Muscle layer of colon (tissue), 2 donors: Measurements from ENCODE around the gene SPECC1L.
A peak's percentile ranks its signal among the peaks of the same experiment; 100 is the strongest.

Experiments
- H3K27ac ChIP-seq: one replicate; pipeline ENCODE4 v1.7.0; 2013; ENCODE audit warnings: low read depth, mild to moderate bottlenecking, low read length, moderate library complexity
- H3K27me3 ChIP-seq, 2 donors: one replicate each; pipeline ENCODE4 v1.7.0; 2013; ENCODE audit warnings: low read length in 2 of 2, mild to moderate bottlenecking in 2 of 2; ENCODE audit not compliant: insufficient read depth in 2 of 2, control insufficient read depth in 1 of 2
- H3K36me3 ChIP-seq: one replicate; pipeline ENCODE4 v1.7.0; 2013; ENCODE audit warnings: mild to moderate bottlenecking, low read length; ENCODE audit not compliant: insufficient read depth
- H3K4me1 ChIP-seq: one replicate; pipeline ENCODE4 v1.7.0; 2013; ENCODE audit warnings: mild to moderate bottlenecking, low read length; ENCODE audit not compliant: insufficient read depth
- H3K4me3 ChIP-seq, 2 donors: one replicate each; pipeline ENCODE4 v1.7.0; 2013; ENCODE audit warnings: low read length in 2 of 2, low read depth in 1 of 2, mild to moderate bottlenecking in 1 of 2, moderate library complexity in 1 of 2
- H3K9ac ChIP-seq: one replicate; pipeline ENCODE4 v1.7.0; 2013; ENCODE audit warnings: low read length
- H3K9me3 ChIP-seq: one replicate; pipeline ENCODE4 v1.7.0; 2013; ENCODE audit warnings: mild to moderate bottlenecking, low read length
- donor health status: abdominal sarcoma.
- donor health status: Adenocarcinoma of cecum.

The SPECC1L gene

DNA sequence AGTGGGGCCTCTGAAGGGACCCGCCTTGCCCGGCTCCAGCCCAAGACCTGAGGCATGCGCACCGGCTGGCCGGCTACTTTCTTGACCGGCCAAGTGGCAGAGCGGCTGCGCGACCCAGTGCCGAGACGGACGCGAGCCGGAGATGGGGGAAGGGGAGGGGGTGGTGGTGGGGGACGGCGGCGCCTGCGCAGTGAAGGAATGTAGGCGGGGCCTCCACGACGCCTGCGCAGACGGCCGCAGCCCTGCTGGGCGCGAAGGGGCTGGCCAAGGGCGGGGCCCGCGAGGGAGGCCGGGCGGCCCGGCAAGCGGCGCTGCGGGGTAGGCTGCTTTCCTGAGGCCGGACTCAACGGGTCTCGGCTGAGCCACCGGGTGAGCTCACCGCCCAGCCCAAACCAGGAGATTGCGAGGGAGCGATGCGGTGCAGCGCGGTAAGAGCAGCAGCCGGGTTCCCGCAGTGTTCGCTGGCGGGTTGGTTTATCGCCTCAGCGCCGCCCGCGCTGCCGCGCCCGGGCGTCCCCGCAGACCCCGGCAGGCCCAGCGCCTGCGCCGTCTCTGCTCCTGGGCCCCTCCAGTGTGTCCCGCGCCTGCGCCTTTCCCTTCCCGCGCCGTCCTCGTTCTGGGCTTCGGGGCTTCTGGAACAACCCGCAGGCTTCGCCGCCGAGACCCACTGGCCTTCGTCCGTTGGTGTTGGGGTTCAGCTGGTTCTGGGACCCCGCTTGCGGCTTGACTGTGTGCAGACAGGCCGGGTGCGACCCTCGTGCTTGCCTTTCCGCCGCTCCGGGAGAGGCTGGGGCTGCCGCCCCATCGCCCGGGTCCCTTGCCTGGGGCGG is at the start of gene SPECC1L:
Gene SPECC1L, plus strand, starts transcription at position 276 of the 830 bp plus-strand sequence. CDS start 31,401 bp downstream, outside the sequence.
- H3K9ac ChIP-seq = peak within 1 kb of the TSS; percentile 90
- no peaks in the 10 kb centered on the region for H3K36me3 ChIP-seq
- no peaks in the 10 kb centered on the region for H3K27me3 ChIP-seq
- peak within 1 kb of the TSS; percentile 85 to 86 for H3K4me3 ChIP-seq
- no peaks in the 10 kb centered on the region for H3K9me3 ChIP-seq
- peak within 1 kb of the TSS; percentile 89 for H3K27ac ChIP-seq
- peaks cover 19% of the 10 kb centered on the region for H3K4me1 ChIP-seq

- H3K4me1 ChIP-seq = no peaks in the 10 kb centered on the region
- no peaks in the 10 kb centered on the region for H3K27me3 ChIP-seq
- no peaks in the 10 kb centered on the region for H3K36me3 ChIP-seq
- no peak overlapping the region for H3K27ac ChIP-seq
- H3K9ac ChIP-seq = no peak overlapping the region
- no peak overlapping the region for H3K4me3 ChIP-seq
- no peaks in the 10 kb centered on the region for H3K9me3 ChIP-seq
Observed at GRCh38 chr22:24224468-24224867, 46.2 kb upstream of the SPECC1L start.

- no peak overlapping the region for H3K27ac ChIP-seq
- H3K9me3 ChIP-seq = no peaks in the 10 kb centered on the region
- H3K27me3 ChIP-seq = no peaks in the 10 kb centered on the region
- H3K4me1 ChIP-seq = no peaks in the 10 kb centered on the region
- no peaks in the 10 kb centered on the region for H3K36me3 ChIP-seq
- no peak overlapping the region for H3K9ac ChIP-seq
- H3K4me3 ChIP-seq = no peak overlapping the region
Observed at GRCh38 chr22:24225044-24225601, 45.5 kb upstream of the SPECC1L start.

- H3K27ac ChIP-seq = no peak overlapping the region
- no peaks in the 10 kb centered on the region for H3K9me3 ChIP-seq
- no peak overlapping the region for H3K9ac ChIP-seq
- no peak overlapping the region for H3K4me3 ChIP-seq
- no peaks in the 10 kb centered on the region for H3K27me3 ChIP-seq
- no peaks in the 10 kb centered on the region for H3K4me1 ChIP-seq
- H3K36me3 ChIP-seq = no peaks in the 10 kb centered on the region
Observed at GRCh38 chr22:24225951-24226350, 44.7 kb upstream of the SPECC1L start.

GRCh38 chr22:24230911-24231656 is 39.5 kb upstream of the SPECC1L start:
- Histone ChIP-seq H3K4me3 (no peak overlapping the region), H3K9me3 (no peaks in the 10 kb centered on the region), H3K4me1 (no peaks in the 10 kb centered on the region), H3K27ac (no peak overlapping the region), H3K36me3 (no peaks in the 10 kb centered on the region), H3K27me3 (no peaks in the 10 kb centered on the region), H3K9ac (no peak overlapping the region)

GRCh38 chr22:24231706-24232105 is 38.9 kb upstream of the SPECC1L start:
- no peaks in the 10 kb centered on the region for H3K4me1 ChIP-seq
- no peak overlapping the region for H3K27ac ChIP-seq
- no peaks in the 10 kb centered on the region for H3K9me3 ChIP-seq
- H3K4me3 ChIP-seq = no peak overlapping the region
- no peaks in the 10 kb centered on the region for H3K27me3 ChIP-seq
- H3K9ac ChIP-seq = no peak overlapping the region
- no peaks in the 10 kb centered on the region for H3K36me3 ChIP-seq

DNA sequence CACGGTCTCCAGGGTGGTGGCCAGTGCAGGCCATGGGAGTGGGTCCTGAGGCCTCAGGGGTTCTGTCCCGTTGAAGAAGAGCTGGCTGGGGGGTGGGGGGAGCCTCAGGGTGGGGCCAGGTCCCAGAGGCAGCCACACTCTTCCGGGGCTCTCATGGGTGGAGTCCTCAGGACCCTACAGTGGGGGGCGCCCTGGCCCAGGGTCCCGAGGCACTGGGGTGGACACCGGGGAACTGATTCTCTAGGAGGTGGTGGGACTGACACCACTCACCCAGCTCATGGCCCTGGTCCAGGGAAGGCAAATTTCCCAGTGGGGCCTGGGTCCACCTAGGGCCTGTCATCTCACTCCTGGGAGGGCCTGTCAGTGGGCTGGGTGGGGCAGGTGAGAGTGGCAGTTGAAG is 38.5 kb upstream of the SPECC1L start:
- Histone ChIP-seq H3K4me3 (no peak overlapping the region), H3K27me3 (no peaks in the 10 kb centered on the region), H3K36me3 (no peaks in the 10 kb centered on the region), H3K9me3 (no peaks in the 10 kb centered on the region), H3K4me1 (no peaks in the 10 kb centered on the region), H3K9ac (no peak overlapping the region), H3K27ac (no peak overlapping the region)

GRCh38 chr22:24232725-24233124 is 37.9 kb upstream of the SPECC1L start:
- Histone ChIP-seq H3K36me3 (no peaks in the 10 kb centered on the region), H3K27ac (no peak overlapping the region), H3K9me3 (no peaks in the 10 kb centered on the region), H3K27me3 (no peaks in the 10 kb centered on the region), H3K4me3 (no peak overlapping the region), H3K9ac (no peak overlapping the region), H3K4me1 (no peaks in the 10 kb centered on the region)

DNA sequence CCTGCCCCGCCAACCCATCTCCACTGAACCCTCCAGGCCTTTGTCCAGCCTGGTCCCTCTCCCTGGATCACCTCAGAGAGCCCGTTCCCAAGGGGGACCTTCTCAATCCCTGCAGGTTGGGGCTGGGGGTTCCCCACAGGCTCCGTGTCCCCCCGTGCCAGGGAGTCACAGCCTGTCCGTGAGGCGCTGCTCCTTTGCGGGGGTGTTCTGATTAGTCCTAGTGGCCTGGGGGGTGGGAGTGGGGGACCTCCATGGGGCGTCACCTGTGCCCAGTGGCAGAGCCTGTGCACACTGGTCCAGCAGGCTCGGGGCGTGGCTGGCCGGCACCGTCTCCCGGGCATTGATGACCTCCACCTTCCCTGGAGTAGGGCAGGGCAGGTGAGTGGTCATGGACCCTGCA is 37.4 kb upstream of the SPECC1L start:
- no peaks in the 10 kb centered on the region for H3K9me3 ChIP-seq
- no peaks in the 10 kb centered on the region for H3K36me3 ChIP-seq
- no peaks in the 10 kb centered on the region for H3K27me3 ChIP-seq
- no peak overlapping the region for H3K9ac ChIP-seq
- H3K4me1 ChIP-seq = no peaks in the 10 kb centered on the region
- no peak overlapping the region for H3K4me3 ChIP-seq
- H3K27ac ChIP-seq = no peak overlapping the region

- H3K9ac ChIP-seq = no peak overlapping the region
- no peaks in the 10 kb centered on the region for H3K4me1 ChIP-seq
- H3K27me3 ChIP-seq = no peaks in the 10 kb centered on the region
- H3K9me3 ChIP-seq = no peaks in the 10 kb centered on the region
- H3K36me3 ChIP-seq = no peaks in the 10 kb centered on the region
- H3K27ac ChIP-seq = no peak overlapping the region
- no peak overlapping the region for H3K4me3 ChIP-seq
Observed at GRCh38 chr22:24233816-24234215, 36.8 kb upstream of the SPECC1L start.

GRCh38 chr22:24235315-24235714 is 35.3 kb upstream of the SPECC1L start:
- Histone ChIP-seq H3K4me1 (no peaks in the 10 kb centered on the region), H3K9ac (no peak overlapping the region), H3K27ac (no peak overlapping the region), H3K27me3 (no peaks in the 10 kb centered on the region), H3K36me3 (no peaks in the 10 kb centered on the region), H3K9me3 (no peaks in the 10 kb centered on the region), H3K4me3 (no peak overlapping the region)
